Duodenal mucosa (tissue), 2 donors: ENCODE data around the gene UNC5CL.
"Not testable (repeated sequence)": the region's sequence is repeated elsewhere in the genome, so short reads cannot be mapped to it uniquely, and the experiment has no call there.

Source experiments
- H3K27ac ChIP-seq: one replicate; pipeline ENCODE4 v1.7.0; 2013; ENCODE audit warnings: low read depth, low read length
- H3K27me3 ChIP-seq, 2 donors: one replicate each; pipeline ENCODE4 v1.7.0; 2013; ENCODE audit warnings: low read length in 2 of 2, control low read depth in 1 of 2; ENCODE audit not compliant: insufficient read depth in 2 of 2, control insufficient read depth in 1 of 2
- H3K36me3 ChIP-seq, 2 donors: one replicate each; pipeline ENCODE4 v1.7.0; 2013; ENCODE audit warnings: low read length in 2 of 2, control low read depth in 1 of 2; ENCODE audit not compliant: insufficient read depth in 2 of 2, control insufficient read depth in 1 of 2
- H3K4me1 ChIP-seq, 2 donors: one replicate each; pipeline ENCODE4 v1.7.0; 2013; ENCODE audit warnings: low read length in 2 of 2, control low read depth in 1 of 2; ENCODE audit not compliant: insufficient read depth in 2 of 2, control insufficient read depth in 1 of 2
- H3K4me3 ChIP-seq, 2 donors: one replicate each; pipeline ENCODE4 v1.7.0; 2013; ENCODE audit warnings: low read length in 2 of 2, low read depth in 1 of 2
- H3K9ac ChIP-seq, 2 donors: one replicate each; pipeline ENCODE4 v1.7.0; 2013; ENCODE audit warnings: low read length in 2 of 2, low read depth in 1 of 2
- H3K9me3 ChIP-seq, 2 donors: one replicate each; pipeline ENCODE4 v1.7.0; 2013; ENCODE audit warnings: low read length in 2 of 2, control low read depth in 1 of 2; ENCODE audit not compliant: control insufficient read depth in 1 of 2

The UNC5CL gene

DNA sequence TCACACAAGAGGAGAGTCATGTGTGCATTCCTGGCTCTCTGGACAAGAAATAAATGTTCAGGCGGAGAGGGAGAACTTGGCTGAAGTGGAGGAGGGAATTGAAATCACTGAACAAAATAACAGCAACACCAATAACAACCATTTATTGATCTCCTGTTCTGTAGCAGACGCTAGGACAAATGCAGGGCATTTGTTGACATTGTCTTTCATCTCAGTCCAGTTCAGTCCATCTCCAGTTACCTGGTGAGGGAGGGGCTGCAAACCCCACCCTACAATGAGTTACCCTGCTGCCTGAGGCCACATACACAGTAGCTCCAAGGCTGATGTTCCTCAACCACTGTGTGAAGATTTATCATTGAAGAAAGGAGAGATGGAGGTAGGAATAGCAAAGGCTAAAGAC, 27.3 kb downstream of the UNC5CL start:
- H3K4me3 ChIP-seq = no peak overlapping the region
- H3K27ac ChIP-seq = no peak overlapping the region
- no peaks in the 10 kb centered on the region for H3K27me3 ChIP-seq
- peaks cover 0 to 6% of the 10 kb centered on the region in 2 donors for H3K4me1 ChIP-seq
- no peak overlapping the region for H3K9ac ChIP-seq
- no peaks in the 10 kb centered on the region for H3K36me3 ChIP-seq
- no peaks in the 10 kb centered on the region for H3K9me3 ChIP-seq

DNA sequence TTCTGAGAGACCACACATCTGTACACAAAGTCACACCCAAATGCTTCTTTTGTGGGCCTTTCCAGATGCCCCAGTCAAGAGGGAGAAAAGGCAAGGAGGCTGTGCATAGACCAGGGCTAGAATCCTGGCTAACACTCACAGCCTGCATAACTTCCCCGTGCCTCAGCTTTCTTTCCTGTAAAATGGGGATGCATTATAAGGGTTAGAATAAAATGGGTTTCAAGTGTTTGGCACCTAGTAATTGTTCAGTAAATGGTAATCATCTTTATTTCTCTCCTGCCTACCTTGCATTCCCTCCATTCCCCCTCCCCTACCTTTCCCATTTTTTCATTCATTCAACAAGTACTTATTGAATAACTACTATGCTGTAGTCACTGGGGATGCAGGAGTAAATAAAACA, 29.4 kb downstream of the UNC5CL start:
- peaks cover 0 to 6% of the 10 kb centered on the region in 2 donors for H3K4me1 ChIP-seq
- no peak overlapping the region for H3K27ac ChIP-seq
- no peaks in the 10 kb centered on the region for H3K36me3 ChIP-seq
- H3K9ac ChIP-seq = no peak overlapping the region
- no peaks in the 10 kb centered on the region for H3K27me3 ChIP-seq
- H3K9me3 ChIP-seq = no peaks in the 10 kb centered on the region
- H3K4me3 ChIP-seq = no peak overlapping the region

DNA sequence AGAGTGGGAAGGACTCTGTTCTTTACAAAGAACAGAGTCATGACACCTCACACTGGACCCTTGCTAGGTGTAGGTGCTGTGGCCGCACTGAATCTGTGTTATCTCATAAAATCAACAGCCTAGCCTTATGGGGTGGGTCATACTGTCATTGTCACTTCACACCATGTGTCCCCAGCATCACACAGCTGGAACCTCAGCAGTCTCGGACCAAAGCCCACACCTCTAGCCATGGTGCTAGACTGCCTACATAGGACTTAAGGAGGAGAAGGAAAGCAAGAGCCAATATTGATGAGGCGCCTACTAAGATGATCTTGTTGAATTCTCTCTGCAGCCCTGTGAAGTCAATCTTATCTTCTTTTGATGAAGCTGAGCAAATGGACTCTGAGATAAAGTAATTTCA, 31.0 kb downstream of the UNC5CL start:
- no peak overlapping the region for H3K4me3 ChIP-seq
- H3K9ac ChIP-seq = no peak overlapping the region
- H3K27me3 ChIP-seq = no peaks in the 10 kb centered on the region
- H3K36me3 ChIP-seq = no peaks in the 10 kb centered on the region
- H3K4me1 ChIP-seq = no peaks in the 10 kb centered on the region
- H3K9me3 ChIP-seq = no peaks in the 10 kb centered on the region
- no peak overlapping the region for H3K27ac ChIP-seq

DNA sequence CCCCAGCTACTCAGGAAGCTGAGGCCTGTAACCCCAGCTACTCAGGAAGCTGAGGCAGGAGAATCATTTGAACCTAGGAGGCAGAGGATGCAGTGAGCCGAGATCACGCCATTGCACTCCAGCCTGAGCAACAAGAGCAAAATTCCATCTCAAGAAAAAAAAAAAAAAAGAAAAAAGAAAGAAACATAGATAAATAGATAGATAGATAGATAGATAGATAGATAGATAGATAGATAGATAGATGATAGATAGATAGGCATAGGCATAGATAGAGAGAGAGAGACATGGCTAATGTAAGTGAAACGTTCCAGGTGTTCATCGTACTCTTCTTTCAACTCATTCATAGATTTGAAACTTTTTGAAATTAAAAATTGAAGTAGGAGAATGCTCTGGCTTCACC, 32.0 kb downstream of the UNC5CL start:
- not testable (repeated sequence) for H3K27me3 ChIP-seq, H3K9me3 ChIP-seq, H3K4me1 ChIP-seq, H3K9ac ChIP-seq, H3K4me3 ChIP-seq, H3K36me3 ChIP-seq, H3K27ac ChIP-seq

DNA sequence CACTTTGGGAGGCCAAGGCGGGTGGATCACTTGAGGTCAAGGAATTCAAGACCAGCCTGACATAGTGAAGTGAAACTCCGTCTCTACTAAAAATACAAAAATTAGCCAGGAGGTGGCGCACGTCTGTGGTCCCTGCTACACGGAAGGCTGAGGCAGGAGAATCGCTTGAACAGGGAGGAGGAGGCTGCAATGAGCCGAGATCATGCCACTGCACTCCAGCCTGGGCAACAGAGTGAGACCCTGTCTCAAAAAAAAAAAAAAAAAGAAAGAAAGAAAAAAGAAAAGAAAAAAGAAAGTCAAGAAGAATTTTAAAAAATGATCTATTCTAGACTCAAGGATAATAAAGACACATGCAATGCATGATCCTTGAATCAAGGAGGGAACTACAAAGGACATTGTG, 32.8 kb downstream of the UNC5CL start:
- not testable (repeated sequence) for H3K9ac ChIP-seq, H3K27ac ChIP-seq, H3K9me3 ChIP-seq, H3K4me3 ChIP-seq, H3K27me3 ChIP-seq, H3K4me1 ChIP-seq, H3K36me3 ChIP-seq

DNA sequence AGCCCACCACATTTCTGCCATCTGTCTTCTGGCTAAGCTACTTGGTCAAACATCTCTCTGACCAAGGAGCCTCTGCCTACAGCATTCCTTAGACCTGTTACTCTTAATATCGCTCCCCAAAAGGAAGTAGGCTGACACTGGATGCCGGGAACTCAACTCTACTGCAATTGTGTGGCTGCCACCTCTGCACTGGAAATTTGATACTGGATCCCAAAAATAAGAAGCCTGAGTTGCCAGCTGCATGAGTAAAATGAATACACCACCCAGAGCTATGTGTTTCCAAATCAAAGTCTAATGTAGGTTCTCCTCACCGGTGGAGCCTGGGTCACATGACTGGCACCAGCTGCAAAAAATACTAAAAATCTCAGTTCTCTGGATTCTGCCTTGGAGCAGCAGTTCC, 36.9 kb downstream of the UNC5CL start:
- no peak overlapping the region for H3K27ac ChIP-seq

DNA sequence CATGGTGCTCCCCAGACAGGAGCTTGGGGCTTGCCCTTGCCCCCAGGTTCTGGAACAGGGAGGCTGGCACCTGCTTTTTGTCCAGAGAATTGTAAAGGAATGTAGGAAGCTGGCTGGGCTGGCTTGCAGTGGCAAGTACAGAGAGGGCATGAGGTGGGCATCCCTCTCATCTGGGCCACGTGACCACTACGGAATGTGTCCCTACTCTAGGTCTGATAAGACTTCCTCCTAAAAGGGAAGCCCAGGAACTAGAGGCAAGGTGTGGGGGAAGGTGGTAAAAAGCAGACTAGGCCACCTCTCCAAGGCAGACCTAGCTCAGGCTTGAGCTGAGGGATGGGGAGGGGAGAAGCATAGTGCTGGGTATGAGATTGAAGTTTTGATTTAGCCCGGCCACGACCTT, 38.8 kb downstream of the UNC5CL start:
- Histone ChIP-seq H3K36me3 (no peaks in the 10 kb centered on the region), H3K4me3 (no peak overlapping the region), H3K9me3 (no peaks in the 10 kb centered on the region), H3K4me1 (peaks cover 14 to 19% of the 10 kb centered on the region in 2 donors), H3K27me3 (no peaks in the 10 kb centered on the region), H3K27ac (no peak overlapping the region), H3K9ac (no peak overlapping the region)

More for the DNA sequence above, 36.9 kb downstream of the UNC5CL start:
- Histone ChIP-seq H3K36me3 (no peaks in the 10 kb centered on the region), H3K9me3 (no peaks in the 10 kb centered on the region), H3K4me1 (peaks cover 6 to 8% of the 10 kb centered on the region in 2 donors), H3K4me3 (no peak overlapping the region), H3K9ac (no peak overlapping the region), H3K27me3 (no peaks in the 10 kb centered on the region)

DNA sequence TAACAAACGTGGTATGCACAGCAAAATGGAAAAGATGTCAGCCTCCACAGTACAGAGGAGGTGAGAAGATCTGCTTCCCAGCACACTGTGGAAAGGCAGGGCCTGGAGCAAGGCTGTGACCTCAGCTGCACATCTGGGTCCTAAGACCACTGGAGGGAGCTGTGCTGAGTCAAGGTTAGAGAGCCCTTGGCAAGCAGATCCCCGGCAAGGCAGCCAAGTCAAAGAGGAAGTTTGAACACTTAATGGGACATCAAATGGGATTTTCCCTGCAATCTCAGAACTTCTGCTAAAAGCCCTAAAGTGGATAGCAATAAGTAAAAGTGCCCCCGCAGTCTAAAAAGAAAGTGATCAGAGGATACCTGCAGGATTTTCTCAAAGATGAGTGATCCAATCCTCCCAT, 39.5 kb downstream of the UNC5CL start:
- H3K9me3 ChIP-seq = no peaks in the 10 kb centered on the region
- no peaks in the 10 kb centered on the region for H3K36me3 ChIP-seq
- H3K27me3 ChIP-seq = no peaks in the 10 kb centered on the region
- peaks cover 14 to 19% of the 10 kb centered on the region in 2 donors for H3K4me1 ChIP-seq
- H3K4me3 ChIP-seq = no peak overlapping the region
- no peak overlapping the region for H3K27ac ChIP-seq
- H3K9ac ChIP-seq = no peak overlapping the region

DNA sequence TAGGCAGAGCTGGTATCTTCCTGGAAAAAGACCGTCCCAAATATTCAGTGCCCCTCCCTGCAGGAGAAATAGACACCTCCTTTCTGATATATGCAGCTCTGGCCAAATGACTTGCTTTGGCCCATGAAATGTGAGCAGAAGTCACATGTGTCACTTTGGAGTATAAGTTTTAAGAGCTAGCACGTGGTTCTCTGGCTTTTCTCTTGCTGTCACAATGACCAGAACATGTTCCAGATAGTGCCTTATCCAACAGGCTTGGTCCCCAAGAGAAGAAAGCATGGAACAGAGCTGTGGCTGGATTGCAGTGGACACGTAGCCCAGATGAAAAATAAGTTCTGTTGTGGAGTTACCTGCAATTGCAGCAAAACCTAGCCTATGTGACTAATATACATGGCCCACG, 40.4 kb downstream of the UNC5CL start:
- Histone ChIP-seq H3K9ac (no peak overlapping the region), H3K9me3 (no peaks in the 10 kb centered on the region), H3K27me3 (no peaks in the 10 kb centered on the region), H3K4me3 (no peak overlapping the region), H3K27ac (no peak overlapping the region), H3K4me1 (peaks cover 14 to 19% of the 10 kb centered on the region in 2 donors), H3K36me3 (no peaks in the 10 kb centered on the region)

DNA sequence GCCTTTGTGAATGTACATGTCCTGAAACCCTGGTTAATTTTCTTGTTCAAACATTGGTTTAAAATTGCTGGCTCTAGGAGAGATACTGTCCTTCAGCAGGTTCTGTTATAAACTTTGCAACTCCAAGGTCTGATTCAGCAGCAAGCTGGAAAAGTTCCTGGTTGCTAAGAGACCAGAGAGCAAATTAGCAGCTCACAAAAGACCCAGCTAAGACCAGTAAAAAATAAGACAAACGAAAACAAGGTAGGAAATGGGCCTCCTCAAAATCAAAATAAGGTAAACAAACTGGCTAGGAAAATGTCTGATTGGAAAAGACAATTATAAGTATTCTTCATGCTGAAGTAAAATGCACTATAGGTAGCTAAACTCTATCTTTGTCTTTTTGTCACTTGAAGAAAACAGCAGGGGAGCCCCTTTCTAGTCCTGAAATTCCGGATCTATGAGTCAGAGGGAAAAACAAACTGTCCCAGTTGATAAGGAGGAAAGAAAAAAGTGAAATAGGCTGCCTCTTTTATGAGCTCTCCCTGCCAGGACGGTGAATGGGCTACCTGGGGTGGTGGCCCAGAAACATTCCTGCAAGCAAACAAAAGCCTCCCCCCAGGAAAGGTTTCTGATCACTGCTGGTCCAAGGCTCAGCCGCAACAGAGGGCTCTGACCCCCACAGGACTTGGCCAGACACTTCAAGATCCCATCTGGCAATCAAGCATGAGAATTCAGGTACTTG, 41.6 kb downstream of the UNC5CL start:
- Histone ChIP-seq H3K27ac (no peak overlapping the region), H3K27me3 (no peaks in the 10 kb centered on the region), H3K4me3 (no peak overlapping the region), H3K9ac (no peak overlapping the region), H3K36me3 (no peaks in the 10 kb centered on the region), H3K9me3 (no peaks in the 10 kb centered on the region), H3K4me1 (peaks cover 14 to 19% of the 10 kb centered on the region in 2 donors)
